Neutrophil (primary cell): ENCODE data around the gene GPR15.

Experiments used
- H3K27ac ChIP-seq: fragments of 200-600 bp; sonication (generic); 2 replicates; pipeline ENCODE4 v1.5.1; 2016; ENCODE audit warnings: mild to moderate bottlenecking, moderate library complexity
- H3K27me3 ChIP-seq: fragments of 200-600 bp; sonication (generic); 2 replicates; pipeline ENCODE4 v1.6.0; 2016; ENCODE audit warnings: mild to moderate bottlenecking
- H3K36me3 ChIP-seq: fragments of 200-600 bp; sonication (generic); 2 replicates; pipeline ENCODE4 v1.5.1; 2017
- H3K4me1 ChIP-seq, 2 experiments: fragments of 200-600 bp in 1 of 2; sonication (generic) in 1 of 2; 1 replicate in 1 of 2; 2 replicates in 1 of 2; pipeline versions ENCODE4 v1.5.1 to v1.6.1; 2013 to 2016; ENCODE audit warnings: low read depth in 1 of 2, low read length in 1 of 2, mild to moderate bottlenecking in 1 of 2, moderate library complexity in 1 of 2; ENCODE audit not compliant: control insufficient read depth in 1 of 2, insufficient read depth in 1 of 2
- H3K4me3 ChIP-seq, 2 experiments: fragments of 200-600 bp in 1 of 2; sonication (generic) in 1 of 2; 1 replicate in 1 of 2; 2 replicates in 1 of 2; pipeline ENCODE4 v1.5.1; 2013 to 2016; ENCODE audit warnings: low read depth in 1 of 2, low read length in 1 of 2, mild to moderate bottlenecking in 1 of 2, moderate library complexity in 1 of 2
- H3K9me3 ChIP-seq: fragments of 200-600 bp; sonication (generic); 2 replicates; pipeline ENCODE4 v1.5.1; 2016
- TF ChIP-seq, protein P1 (sequence below): fragments of 200-600 bp; sonication (generic); IDR thresholded peaks from 2 replicates; pipeline ENCODE4 v1.5.1; 2016; ENCODE audit warnings: antibody characterized with exemption

GPR15 gene

DNA sequence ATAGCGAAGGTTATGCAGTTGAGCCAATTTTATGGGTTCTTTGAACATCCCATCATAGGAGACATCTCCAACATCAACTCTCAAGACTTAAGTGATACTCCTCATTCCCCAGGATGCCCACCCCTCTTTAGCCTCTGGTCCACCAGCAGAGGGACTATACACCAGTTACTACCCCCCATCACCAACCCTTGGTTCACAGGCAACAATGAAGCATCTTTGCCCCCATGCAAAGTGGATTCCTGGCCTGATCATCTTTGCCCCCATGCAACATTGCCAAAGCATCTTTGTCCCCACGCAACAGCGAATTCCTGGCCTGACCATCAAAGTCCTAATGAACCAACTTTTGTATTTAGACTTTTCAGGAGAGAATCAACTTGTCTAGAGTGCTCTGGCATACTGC lies 19.1 kb downstream of the GPR15 start:
- Histone ChIP-seq H3K27me3 (peaks cover 4% of the 10 kb centered on the region), H3K4me1 (no peaks in the 10 kb centered on the region), H3K9me3 (no peaks in the 10 kb centered on the region), H3K4me3 (no peak overlapping the region), H3K27ac (no peak overlapping the region), H3K36me3 (no peaks in the 10 kb centered on the region)
- TF ChIP-seq, protein P1, sequence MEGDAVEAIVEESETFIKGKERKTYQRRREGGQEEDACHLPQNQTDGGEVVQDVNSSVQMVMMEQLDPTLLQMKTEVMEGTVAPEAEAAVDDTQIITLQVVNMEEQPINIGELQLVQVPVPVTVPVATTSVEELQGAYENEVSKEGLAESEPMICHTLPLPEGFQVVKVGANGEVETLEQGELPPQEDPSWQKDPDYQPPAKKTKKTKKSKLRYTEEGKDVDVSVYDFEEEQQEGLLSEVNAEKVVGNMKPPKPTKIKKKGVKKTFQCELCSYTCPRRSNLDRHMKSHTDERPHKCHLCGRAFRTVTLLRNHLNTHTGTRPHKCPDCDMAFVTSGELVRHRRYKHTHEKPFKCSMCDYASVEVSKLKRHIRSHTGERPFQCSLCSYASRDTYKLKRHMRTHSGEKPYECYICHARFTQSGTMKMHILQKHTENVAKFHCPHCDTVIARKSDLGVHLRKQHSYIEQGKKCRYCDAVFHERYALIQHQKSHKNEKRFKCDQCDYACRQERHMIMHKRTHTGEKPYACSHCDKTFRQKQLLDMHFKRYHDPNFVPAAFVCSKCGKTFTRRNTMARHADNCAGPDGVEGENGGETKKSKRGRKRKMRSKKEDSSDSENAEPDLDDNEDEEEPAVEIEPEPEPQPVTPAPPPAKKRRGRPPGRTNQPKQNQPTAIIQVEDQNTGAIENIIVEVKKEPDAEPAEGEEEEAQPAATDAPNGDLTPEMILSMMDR, result no peak

DNA sequence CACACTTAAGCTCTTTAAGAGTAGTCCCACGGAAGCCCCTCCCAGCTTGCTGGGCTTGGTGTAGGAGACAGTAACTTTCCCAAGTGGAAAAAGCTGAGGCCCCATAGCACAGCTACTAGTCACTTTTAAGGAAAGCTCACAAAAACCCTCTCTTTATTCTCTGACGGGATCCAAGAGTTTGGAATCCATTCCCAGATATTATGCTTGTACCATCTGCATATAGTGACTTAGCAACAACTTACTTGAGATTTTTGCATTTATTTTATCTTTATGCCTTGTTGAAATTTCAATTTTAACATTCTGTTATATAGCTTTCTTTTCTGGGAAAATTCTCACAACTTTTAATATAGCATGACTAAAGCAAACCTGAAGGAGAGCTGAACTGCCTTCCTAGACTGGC lies 19.5 kb downstream of the GPR15 start:
- Histone ChIP-seq H3K4me1 (no peaks in the 10 kb centered on the region), H3K27ac (no peak overlapping the region), H3K9me3 (no peaks in the 10 kb centered on the region), H3K4me3 (no peak overlapping the region), H3K27me3 (peaks cover under 1% of the 10 kb centered on the region), H3K36me3 (no peaks in the 10 kb centered on the region)
- TF ChIP-seq, protein P1, result no peak

GRCh38 chr3:98551754-98552153 lies 20.0 kb downstream of the GPR15 start:
- no peak overlapping the region for H3K27ac ChIP-seq
- TF ChIP-seq, protein P1, result no peak
- no peaks in the 10 kb centered on the region for H3K4me1 ChIP-seq
- H3K4me3 ChIP-seq, result no peak overlapping the region
- H3K36me3 ChIP-seq, result no peaks in the 10 kb centered on the region
- no peaks in the 10 kb centered on the region for H3K9me3 ChIP-seq
- no peaks in the 10 kb centered on the region for H3K27me3 ChIP-seq

- Histone ChIP-seq H3K4me3 (no peak overlapping the region), H3K9me3 (no peaks in the 10 kb centered on the region), H3K27ac (no peak overlapping the region), H3K36me3 (no peaks in the 10 kb centered on the region), H3K27me3 (no peaks in the 10 kb centered on the region), H3K4me1 (no peaks in the 10 kb centered on the region)
- TF ChIP-seq, protein P1, result no peak
Observed at GRCh38 chr3:98552232-98553020, 20.6 kb downstream of the GPR15 start.

DNA sequence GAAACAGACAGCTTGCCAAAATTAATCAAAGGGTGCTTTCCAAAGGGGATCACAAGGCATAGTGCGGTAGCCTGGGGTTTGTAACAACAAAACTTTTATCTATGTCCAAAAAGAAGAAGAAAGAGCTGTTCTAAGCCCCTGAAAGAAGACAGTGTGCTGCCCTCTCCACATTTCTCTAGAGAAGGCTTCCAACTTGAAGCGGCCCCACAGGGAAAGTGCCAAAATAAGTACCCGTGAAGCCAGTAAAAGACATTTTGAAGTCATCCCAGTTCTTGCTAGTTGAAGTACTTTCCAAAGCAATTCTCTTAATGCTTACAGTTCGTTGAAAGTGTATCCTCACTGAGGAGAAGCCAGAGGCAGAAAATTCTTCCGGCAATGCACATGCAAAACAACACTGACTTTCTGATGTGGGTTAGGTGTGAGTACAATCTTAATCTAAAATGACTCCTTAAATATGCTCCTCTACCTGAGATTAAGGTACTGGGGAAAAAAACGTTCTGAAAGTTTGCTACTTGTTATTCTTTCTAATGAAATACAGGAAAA lies 21.3 kb downstream of the GPR15 start:
- Histone ChIP-seq H3K27ac (no peak overlapping the region), H3K4me3 (no peak overlapping the region), H3K27me3 (no peaks in the 10 kb centered on the region), H3K4me1 (no peaks in the 10 kb centered on the region), H3K9me3 (no peaks in the 10 kb centered on the region), H3K36me3 (no peaks in the 10 kb centered on the region)
- TF ChIP-seq, protein P1, result no peak
